ENCODE results near the gene KRTAP12-3. TPM values are rescaled to one million over a fixed set of nuclear protein-coding genes. Genes with fewer than 3 reads are reported as not detected.
"Not testable (repeated sequence)": the region's sequence is repeated elsewhere in the genome, so short reads cannot be mapped to it uniquely, and the experiment has no call there.

The KRTAP12-3 gene
- polyA plus RNA-seq, 3 donors, result not detected

DNA sequence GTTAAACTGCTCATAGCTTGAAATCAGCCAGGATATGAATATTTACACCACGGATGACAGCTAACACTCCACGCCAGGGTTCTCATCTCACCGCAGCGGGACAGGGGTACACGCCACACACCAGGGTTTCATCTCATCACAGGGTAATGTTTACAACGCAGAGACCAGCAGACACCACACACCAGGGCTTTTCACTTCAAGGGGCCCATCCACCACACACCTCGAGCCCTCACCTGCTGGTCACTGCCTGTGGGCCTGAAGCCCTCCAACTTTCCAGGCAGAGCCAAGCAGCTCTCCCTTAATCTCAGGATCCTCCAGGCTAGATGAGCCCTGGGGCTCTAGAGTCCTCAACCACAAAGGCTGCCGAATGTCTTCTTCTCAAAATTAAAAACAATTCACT lies 37.9 kb downstream of the KRTAP12-3 start:
- H3K27ac ChIP-seq (ENCODE audit: low read depth, low read length), result no peak overlapping the region
- WGBS, 3 donors, result 66 to 77% (median 74%) methylated on average over 8 of the region's 8 CpGs

- no peak overlapping the region for H3K27ac ChIP-seq (ENCODE audit: low read depth, low read length)
- 64 to 74% (median 71%) methylated on average over 10 of the region's 10 CpGs for WGBS, 3 donors
Measured at GRCh38 chr21:44696572-44696971, 38.8 kb downstream of the KRTAP12-3 start.

DNA sequence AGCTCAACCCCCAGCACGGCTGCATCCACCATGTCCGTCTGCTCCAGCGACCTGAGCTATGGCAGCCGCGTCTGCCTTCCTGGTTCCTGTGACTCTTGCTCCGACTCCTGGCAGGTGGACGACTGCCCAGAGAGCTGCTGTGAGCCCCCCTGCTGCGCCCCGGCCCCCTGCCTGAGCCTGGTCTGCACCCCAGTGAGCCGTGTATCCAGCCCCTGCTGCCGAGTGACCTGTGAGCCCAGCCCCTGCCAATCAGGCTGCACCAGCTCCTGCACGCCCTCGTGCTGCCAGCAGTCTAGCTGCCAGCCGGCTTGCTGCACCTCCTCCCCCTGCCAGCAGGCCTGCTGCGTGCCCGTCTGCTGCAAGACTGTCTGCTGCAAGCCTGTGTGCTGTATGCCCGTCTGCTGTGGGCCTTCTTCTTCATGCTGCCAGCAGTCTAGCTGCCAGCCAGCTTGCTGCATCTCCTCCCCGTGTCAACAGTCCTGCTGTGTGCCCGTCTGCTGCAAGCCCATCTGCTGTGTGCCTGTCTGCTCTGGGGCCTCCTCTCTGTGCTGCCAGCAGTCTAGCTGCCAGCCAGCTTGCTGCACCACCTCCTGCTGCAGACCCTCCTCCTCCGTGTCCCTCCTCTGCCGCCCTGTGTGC lies 39.6 kb downstream of the KRTAP12-3 start, which contains the start of gene KRTAP10-12:
Gene KRTAP10-12, plus strand, starts transcription at position 1 of the 639 bp plus-strand sequence. Its CDS starts 30 bp downstream, at position 31.
- 30 to 43% (median 42%) methylated on average over 16 to 19 of the region's 21 CpGs for WGBS, 3 donors
- not testable (repeated sequence) for H3K27ac ChIP-seq (ENCODE audit: low read depth, low read length)

GRCh38 chr21:44697811-44698734 lies 40.3 kb downstream of the KRTAP12-3 start:
- 28 to 36% (median 32%) methylated on average over 30 to 35 of the region's 35 CpGs for WGBS, 3 donors

DNA sequence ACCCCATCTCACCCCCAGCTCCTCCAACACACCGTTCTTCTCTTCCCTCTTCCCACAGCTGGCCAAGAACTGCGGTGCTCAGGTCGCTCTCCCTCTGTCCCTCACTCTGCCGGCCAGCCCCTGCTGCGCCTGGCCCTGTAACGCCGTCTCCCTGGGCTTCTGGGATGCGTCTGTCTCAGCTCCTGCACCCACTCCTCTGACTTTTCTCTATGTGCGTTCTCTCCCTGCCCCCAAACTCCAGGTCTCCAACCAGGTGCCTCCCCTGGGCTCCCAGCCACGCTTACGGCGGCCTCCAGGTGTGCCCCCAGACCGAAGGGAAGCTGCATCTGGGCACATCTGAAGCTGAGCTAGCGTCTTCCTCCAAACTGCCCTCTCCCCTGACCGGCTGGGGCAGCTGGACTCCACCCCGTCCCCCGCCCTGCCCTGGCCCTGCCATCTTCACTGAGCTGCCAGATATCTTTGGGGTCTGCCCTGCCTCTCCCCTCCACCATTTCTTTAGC lies 41.8 kb downstream of the KRTAP12-3 start:
- WGBS, 3 donors, result 40 to 51% (median 47%) methylated on average over 17 of the region's 17 CpGs

More at GRCh38 chr21:44697811-44698734, 40.3 kb downstream of the KRTAP12-3 start:
- H3K27ac ChIP-seq (ENCODE audit: low read depth, low read length), result no peak overlapping the region

DNA sequence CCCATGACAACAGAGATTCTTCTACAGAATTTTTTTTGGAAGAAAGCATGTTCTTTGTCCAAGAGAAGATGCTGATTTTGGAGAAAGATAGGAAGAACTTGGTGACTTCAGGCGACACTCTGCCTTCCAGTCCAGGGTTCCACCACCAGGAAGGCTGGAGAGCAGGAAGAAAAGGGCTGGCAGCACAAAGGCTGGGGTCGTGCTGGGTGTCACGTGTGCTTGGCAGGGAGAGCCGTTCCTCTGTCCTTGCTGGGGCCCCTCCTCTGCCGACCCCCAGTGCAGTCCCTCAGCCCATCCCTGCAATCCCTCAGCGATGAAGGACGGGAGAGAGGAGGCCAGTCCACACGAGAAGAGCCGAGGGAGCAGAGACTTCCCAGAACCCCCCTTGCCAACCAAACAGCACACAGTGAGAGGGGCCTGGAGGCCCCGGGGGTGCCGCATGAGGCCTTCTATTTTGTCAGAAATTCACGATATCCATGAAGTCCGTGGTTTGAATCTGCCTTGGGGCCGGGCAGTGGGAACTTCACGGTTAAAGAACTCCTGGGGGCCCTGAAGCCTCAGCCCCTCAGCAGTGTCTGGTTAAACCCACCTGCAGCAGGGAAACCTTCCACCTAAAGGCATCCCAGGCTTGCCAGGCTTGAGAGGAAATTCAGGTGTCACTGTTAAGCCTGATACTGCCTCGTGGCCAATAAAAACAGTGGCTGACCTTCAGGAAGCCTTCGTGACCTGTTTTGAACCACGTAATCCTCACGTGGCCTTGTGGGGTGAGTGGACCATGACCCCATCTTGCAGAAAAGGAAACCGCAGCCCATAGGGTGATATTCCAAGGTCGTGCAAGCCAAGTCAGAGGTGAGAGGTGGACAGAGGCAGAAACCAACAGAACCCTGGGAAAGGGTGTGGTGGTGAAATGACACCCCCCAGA lies 42.6 kb downstream of the KRTAP12-3 start:
- H3K27ac ChIP-seq (ENCODE audit: low read depth, low read length), result no peak overlapping the region
- 40 to 53% (median 41%) methylated on average over 21 of the region's 21 CpGs for WGBS, 3 donors

More for the DNA sequence above, 41.8 kb downstream of the KRTAP12-3 start:
- H3K27ac ChIP-seq (ENCODE audit: low read depth, low read length), result no peak overlapping the region

- H3K27ac ChIP-seq (ENCODE audit: low read depth, low read length), result no peak overlapping the region
- 77 to 83% (median 82%) methylated on average over 14 of the region's 14 CpGs for WGBS, 3 donors
Measured at GRCh38 chr21:44701023-44701400, 43.3 kb downstream of the KRTAP12-3 start.

DNA sequence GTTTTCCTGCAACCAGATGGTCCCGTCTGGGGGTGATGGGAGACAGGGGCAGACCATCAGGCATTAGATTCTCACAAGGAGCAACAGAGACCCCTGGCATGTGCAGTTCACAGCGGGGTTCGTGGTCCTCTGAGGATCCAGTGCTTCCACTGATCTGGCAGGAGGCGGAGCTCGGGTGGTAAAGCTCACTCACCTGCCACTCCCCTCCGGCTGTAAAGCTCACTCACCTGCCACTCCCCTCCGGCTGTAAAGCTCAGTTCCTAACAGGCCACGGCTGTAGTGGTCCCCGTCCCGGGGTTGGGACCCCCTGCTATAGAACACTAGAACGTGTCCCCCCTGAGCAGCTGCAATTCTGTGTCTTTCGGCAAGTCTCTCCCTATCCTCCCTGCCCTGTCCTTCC lies 43.8 kb downstream of the KRTAP12-3 start:
- 23 to 40% (median 38%) methylated on average over 12 of the region's 12 CpGs for WGBS, 3 donors
- no peak overlapping the region for H3K27ac ChIP-seq (ENCODE audit: low read depth, low read length)

GRCh38 chr21:44702111-44702972 lies 44.6 kb downstream of the KRTAP12-3 start:
- 68 to 70% (median 70%) methylated on average over 20 to 22 of the region's 22 CpGs for WGBS, 3 donors
- no peak overlapping the region for H3K27ac ChIP-seq (ENCODE audit: low read depth, low read length)

DNA sequence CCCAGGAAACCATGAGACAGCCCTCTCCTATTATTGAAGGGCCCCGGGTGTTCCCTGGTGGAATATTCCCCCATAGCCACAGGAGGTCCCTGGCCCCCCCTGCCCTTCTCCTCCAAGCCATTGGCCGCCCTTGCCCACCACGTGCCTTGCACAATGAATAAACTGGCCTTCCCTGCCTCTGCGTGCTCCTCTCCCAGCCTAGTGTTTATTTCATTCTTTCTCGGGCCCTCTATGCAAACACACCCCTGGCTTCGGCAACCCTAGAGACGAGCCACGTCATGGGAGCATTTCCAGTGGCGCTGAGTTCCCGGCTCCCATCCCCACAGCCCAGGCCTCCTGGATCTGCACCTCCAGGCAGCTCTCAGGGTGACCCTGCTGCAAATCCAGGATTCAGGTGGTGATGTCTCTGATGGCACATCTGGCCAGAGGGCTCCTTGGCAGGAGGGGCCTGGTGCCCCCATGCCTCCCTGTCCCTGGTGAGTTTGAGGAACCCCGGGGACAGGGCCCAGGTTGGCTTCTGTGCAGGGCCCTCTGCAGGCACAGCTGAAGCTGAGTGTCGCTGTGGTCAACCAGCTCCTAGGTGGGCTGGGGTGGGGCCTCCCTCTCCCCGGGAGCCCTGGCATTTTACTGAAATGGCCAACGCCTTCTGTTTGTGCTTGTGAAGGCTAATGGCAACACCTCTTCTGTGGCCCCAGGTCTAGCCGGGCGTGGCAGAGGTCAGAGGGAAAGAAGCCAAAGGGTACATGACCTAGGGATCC lies 45.4 kb downstream of the KRTAP12-3 start:
- H3K27ac ChIP-seq (ENCODE audit: low read depth, low read length), result no peak overlapping the region
- 35 to 51% (median 48%) methylated on average over 16 of the region's 16 CpGs for WGBS, 3 donors

GRCh38 chr21:44703731-44704635 lies 46.3 kb downstream of the KRTAP12-3 start:
- H3K27ac ChIP-seq (ENCODE audit: low read depth, low read length), result no peak overlapping the region
- WGBS, 3 donors, result 34 to 39% (median 39%) methylated on average over 13 of the region's 13 CpGs

GRCh38 chr21:44704636-44705001 lies 46.9 kb downstream of the KRTAP12-3 start:
- WGBS, 3 donors, result 17 to 27% (median 18%) methylated on average over 13 of the region's 13 CpGs
- no peak overlapping the region for H3K27ac ChIP-seq (ENCODE audit: low read depth, low read length)

- no peak overlapping the region for H3K27ac ChIP-seq (ENCODE audit: low read depth, low read length)
- WGBS, 3 donors, result 6 to 10% (median 8%) methylated on average over 52 to 54 of the region's 54 CpGs
Measured at GRCh38 chr21:44706026-44706705, 48.4 kb downstream of the KRTAP12-3 start.

DNA sequence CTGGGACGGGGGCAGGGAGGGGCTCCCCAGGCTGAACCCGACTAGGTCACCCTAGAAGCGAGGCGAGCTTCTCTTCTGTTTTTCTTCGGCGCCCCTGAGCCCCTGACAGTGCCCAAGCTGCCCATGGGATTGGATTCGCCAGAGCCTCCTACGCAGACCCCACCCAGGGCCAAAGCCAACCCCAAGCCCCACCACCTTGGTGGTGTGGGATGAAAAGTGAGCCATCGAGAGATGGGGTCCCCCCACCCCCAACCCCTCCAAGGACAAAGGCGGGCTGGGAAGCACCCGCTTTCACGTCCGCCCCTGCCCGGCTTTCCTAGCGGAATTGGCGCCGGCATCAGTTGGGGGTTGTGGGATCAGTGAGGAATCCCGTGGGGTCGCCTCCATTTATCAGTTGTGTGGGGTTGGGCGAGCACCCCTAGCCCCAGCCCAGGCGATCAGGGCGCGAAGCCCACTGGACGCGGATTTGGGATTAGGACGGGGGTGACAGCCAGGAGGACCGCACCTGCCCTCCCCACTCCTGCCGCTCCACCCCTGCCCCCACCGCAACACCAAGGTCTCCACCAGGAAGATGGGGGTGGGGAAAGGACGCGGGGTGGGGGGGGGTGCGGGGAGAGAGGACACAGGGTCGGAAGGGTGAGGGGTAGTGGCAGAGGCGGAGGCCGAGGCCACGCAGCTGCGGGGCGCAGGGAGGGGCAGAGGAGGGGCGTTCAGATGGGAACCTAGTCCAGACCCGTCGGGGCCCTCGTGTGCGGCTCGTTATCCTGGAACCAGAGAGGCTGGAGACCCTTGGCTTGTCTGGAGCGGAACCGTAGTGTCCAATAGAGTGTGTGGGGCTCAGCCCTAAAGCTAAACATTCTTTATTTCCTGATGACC lies 49.2 kb downstream of the KRTAP12-3 start:
- no peak overlapping the region for H3K27ac ChIP-seq (ENCODE audit: low read depth, low read length)
- WGBS, 3 donors, result 7 to 9% (median 7%) methylated on average over 39 to 46 of the region's 46 CpGs
